GM12892 (cell line): ENCODE data around the gene AKAP1.

Experiments used
- DNase-seq: peaks from one replicate; pipeline ENCODE4 v3.0.0; 2011; ENCODE audit not compliant: insufficient read length
- FAIRE-seq: peaks from 2 replicates; lab custom pipeline; 2011; peaks lifted over from hg19 to GRCh38; lab: Jason Lieb, UNC
- POLR2A ChIP-seq: IDR thresholded peaks from 2 replicates; pipeline ENCODE4 v1.6.1; 2011; ENCODE audit warnings: low read depth, low read length, control low read depth
- POLR2AphosphoS5 ChIP-seq: IDR thresholded peaks from 2 replicates; pipeline ENCODE4 v1.6.1; 2011; ENCODE audit warnings: low read depth, low read length, control low read depth
- TAF1 ChIP-seq: IDR thresholded peaks from 2 replicates; pipeline ENCODE4 v1.6.1; 2011; ENCODE audit warnings: low read depth, mild to moderate bottlenecking, control low read depth, low read length, borderline replicate concordance

Gene AKAP1

GRCh38 chr17:57109393-57110151 is 24.5 kb downstream of the AKAP1 start:
- DNase-seq, result no peak
- no peak for FAIRE-seq
- no peak for TF ChIP-seq POLR2AphosphoS5
- TF ChIP-seq TAF1, result no peak
- no peak for TF ChIP-seq POLR2A

- TF ChIP-seq POLR2AphosphoS5 (no peak), TAF1 (no peak), POLR2A (no peak)
- FAIRE-seq, result no peak
- no peak for DNase-seq
Observed at GRCh38 chr17:57110152-57110542, 25.1 kb downstream of the AKAP1 start.

- TF ChIP-seq TAF1 (no peak), POLR2A (no peak), POLR2AphosphoS5 (no peak)
Observed at GRCh38 chr17:57110579-57111325, 25.7 kb downstream of the AKAP1 start.

GRCh38 chr17:57111386-57111785 is 26.3 kb downstream of the AKAP1 start:
- no peak for FAIRE-seq
- no peak for DNase-seq
- no peak for TF ChIP-seq POLR2A
- TF ChIP-seq TAF1, result no peak
- no peak for TF ChIP-seq POLR2AphosphoS5

More at GRCh38 chr17:57110579-57111325, 25.7 kb downstream of the AKAP1 start:
- DNase-seq (no peak), FAIRE-seq (no peak)

- FAIRE-seq, result no peak
Observed at GRCh38 chr17:57113011-57113410, 28.0 kb downstream of the AKAP1 start.

GRCh38 chr17:57113656-57114055 is 28.6 kb downstream of the AKAP1 start:
- no peak for TF ChIP-seq POLR2A
- no peak for TF ChIP-seq TAF1
- TF ChIP-seq POLR2AphosphoS5, result no peak
- DNase-seq, result no peak
- no peak for FAIRE-seq

More at GRCh38 chr17:57113011-57113410, 28.0 kb downstream of the AKAP1 start:
- TF ChIP-seq POLR2A (no peak), TAF1 (no peak), POLR2AphosphoS5 (no peak)
- DNase-seq, result no peak

GRCh38 chr17:57114085-57114673 is 29.1 kb downstream of the AKAP1 start:
- peak; percentile 62 for DNase-seq
- no peak for TF ChIP-seq TAF1
- no peak for TF ChIP-seq POLR2A
- TF ChIP-seq POLR2AphosphoS5, result no peak
- FAIRE-seq, result peak; percentile 9

GRCh38 chr17:57115377-57115776 is 30.3 kb downstream of the AKAP1 start:
- TF ChIP-seq POLR2AphosphoS5 (no peak), TAF1 (no peak), POLR2A (no peak)
- FAIRE-seq, result no peak

GRCh38 chr17:57115916-57116315 is 30.9 kb downstream of the AKAP1 start:
- no peak for FAIRE-seq
- TF ChIP-seq POLR2AphosphoS5, result no peak
- TF ChIP-seq POLR2A, result no peak
- TF ChIP-seq TAF1, result no peak
- no peak for DNase-seq

More at GRCh38 chr17:57115377-57115776, 30.3 kb downstream of the AKAP1 start:
- DNase-seq, result no peak

- FAIRE-seq (no peak), DNase-seq (no peak)
- no peak for TF ChIP-seq POLR2A
- TF ChIP-seq POLR2AphosphoS5, result no peak
- no peak for TF ChIP-seq TAF1
Observed at GRCh38 chr17:57117798-57118197, 32.8 kb downstream of the AKAP1 start.

GRCh38 chr17:57120814-57121213 is 35.8 kb downstream of the AKAP1 start:
- DNase-seq, result no peak
- TF ChIP-seq POLR2A (no peak), TAF1 (no peak), POLR2AphosphoS5 (no peak)

More at GRCh38 chr17:57120814-57121213, 35.8 kb downstream of the AKAP1 start:
- FAIRE-seq, result no peak
